ENCODE data around the gene ABLIM1.

The ABLIM1 gene

GRCh38 chr10:114576716-114577115 is 81.4 kb downstream of the ABLIM1 start:
- ATAC-seq = no peak
- no peak for DNase-seq

GRCh38 chr10:114576132-114576487 is 82.0 kb downstream of the ABLIM1 start:
- DNase-seq = no peak
- ATAC-seq = no peak

DNA sequence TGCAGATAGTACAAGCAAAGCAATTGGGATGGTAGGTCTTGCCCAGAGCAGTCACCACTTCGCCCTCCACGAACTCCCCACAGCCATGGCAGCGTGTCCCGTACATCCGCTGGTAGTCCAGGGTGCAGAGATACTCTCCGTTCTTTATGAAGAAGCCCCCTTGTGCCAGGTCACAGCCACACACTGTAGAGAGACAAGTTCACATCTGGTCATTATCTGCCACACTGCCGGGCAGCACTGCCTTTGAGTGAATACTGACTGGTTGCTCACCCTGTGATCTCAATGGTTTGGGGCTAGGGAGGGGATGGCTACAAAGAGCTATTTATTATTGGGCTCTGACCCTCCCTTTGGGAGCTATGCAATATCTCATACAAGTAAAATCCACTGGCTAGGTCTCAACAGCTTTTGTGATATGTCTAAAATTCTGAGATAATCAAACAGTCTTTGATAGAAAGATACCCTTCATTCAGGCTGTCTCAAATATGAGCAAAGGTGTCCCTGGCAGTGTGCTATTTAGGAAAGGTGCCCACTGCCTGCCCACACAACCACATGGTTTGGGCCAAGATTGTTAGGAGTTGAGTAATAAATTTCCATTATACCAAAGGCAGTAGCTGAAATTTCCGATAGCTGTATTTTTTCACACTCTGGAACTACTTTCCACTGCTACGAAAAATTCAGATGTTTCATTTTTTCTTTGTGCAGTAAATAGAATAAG is 82.5 kb downstream of the ABLIM1 start:
- ATAC-seq = no peak
- no peak for DNase-seq

GRCh38 chr10:114573330-114574045 is 84.6 kb downstream of the ABLIM1 start:
- ATAC-seq (no peak), DNase-seq (no peak)

- DNase-seq = no peak
- ATAC-seq = no peak
Measured at GRCh38 chr10:114571316-114571999, 86.6 kb downstream of the ABLIM1 start.

DNA sequence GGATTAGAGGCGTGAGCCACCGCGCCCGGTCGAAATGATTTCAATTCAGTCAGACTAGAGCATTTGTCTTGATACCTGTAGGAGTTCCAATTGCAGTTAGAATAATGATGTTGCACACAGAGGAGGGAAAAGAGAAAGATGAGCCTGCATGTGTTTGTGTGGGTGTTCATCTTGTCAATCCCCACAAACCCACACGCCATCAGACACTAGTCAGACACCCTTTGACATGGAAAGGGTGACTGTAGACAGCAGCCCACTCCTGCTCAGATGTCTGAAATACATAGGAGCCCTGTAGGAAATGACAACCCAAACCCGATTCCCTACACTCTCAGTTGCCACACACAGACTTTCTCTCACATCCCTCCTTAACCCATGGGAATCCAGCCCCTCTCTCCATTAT is 92.0 kb downstream of the ABLIM1 start:
- no peak for DNase-seq
- ATAC-seq = peak; percentile 55

GRCh38 chr10:114565066-114565465 is 93.0 kb downstream of the ABLIM1 start:
- DNase-seq (no peak), ATAC-seq (no peak)

GRCh38 chr10:114561008-114561523 is 97.0 kb downstream of the ABLIM1 start:
- ATAC-seq = no peak
- DNase-seq = no peak

DNA sequence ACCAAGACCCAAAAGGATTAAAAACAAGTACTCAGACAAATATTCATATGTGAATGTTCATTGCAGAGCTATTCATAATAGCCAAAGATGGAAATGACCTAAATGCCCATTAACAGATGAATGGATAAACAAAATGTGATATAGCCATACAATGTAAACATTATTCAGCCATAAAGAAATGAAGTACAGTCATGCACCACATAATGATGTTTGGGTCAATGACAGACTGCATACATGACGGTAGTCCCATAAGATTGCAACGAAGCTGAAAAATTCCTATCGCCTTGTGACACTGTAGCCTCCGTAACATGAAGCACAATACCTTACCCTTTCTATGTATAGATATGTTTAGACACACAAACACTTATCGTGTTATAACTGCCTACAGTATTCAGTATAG is 97.9 kb downstream of the ABLIM1 start:
- ATAC-seq = no peak
- no peak for DNase-seq

- no peak for DNase-seq
- ATAC-seq = no peak
Measured at GRCh38 chr10:114559636-114560035, 98.4 kb downstream of the ABLIM1 start.

GRCh38 chr10:114557854-114558253 is 100.2 kb downstream of the ABLIM1 start:
- ATAC-seq = no peak
- DNase-seq = no peak

- ATAC-seq (no peak), DNase-seq (no peak)
Measured at GRCh38 chr10:114556236-114557122, 101.6 kb downstream of the ABLIM1 start.

GRCh38 chr10:114553436-114553835 is 104.6 kb downstream of the ABLIM1 start:
- no peak for DNase-seq
- ATAC-seq = no peak

DNA sequence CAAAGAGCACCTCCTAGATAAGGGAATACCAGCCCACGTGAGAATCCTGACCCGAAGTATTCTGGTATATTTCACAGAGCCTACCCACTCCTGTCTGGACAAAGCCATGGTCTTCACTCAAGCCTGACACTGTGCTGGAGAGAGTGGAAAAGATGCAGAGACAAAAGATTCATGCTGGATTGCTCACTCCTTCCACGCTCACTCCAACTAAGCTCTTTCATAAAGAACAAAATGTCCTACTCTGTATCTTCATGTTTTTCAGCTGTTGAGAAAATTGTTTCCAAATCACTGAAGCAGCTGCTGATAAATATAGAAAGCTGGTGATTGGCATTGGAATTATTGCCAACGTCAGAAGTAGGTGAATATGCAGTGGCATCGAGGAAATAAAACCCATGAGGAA is 106.0 kb downstream of the ABLIM1 start:
- no peak for ATAC-seq
- DNase-seq = no peak

DNA sequence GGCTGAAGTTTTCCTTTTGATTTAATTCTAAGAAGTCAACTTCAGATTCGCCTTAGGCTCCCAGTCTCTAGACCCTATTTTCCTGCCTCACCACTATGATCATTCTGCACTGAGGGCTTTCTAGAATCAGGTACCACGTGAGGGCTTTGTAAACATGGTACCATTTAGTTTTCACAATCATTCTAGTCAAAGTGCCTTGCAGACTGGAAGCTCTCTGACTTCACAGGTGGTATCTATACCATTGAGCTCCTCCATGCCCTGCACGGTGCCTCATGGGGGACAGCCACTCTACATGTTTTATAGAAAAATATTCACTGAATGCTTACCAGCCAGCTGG is 106.5 kb downstream of the ABLIM1 start:
- ATAC-seq (no peak), DNase-seq (no peak)

DNA sequence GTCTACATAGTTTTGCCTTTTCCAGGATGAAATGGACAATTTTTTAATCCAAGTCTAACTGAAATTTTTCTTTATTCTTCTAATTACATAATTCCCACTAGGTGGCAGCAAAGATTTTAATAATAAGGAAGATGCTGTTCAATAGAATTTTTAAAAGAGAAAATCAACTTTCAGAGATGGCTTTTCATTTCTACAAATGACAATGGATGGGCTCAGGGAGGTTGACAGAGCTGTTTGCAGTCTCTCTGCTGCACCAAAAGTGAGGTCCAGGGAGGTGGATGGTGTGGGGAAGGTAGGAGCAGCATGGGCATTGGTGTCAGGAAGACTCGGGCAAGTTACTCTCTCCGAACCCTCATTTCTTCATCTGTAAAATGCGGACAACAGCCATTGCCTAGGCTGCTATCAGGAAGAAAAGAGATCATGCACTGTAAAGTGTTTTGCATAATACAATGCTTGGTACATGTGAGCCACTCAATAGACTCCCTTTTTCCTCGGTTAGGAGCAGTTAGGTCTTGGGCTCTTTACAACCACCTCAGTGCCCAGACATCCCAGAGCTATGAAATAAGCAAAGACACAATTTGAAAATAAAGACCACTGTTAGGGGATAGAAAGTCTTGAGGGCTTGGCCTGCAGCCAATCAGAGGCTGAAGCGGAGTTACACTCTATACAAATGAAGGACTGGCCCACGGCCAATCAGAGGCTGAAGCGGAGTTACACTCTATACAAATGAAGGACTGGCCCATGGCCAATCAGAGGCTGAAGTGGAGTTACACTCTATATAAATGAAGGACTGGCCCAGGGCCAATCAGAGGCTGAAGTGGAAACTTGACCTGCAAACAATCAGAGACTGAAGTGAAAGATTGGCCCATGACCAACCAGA is 107.1 kb downstream of the ABLIM1 start:
- no peak for DNase-seq

DNA sequence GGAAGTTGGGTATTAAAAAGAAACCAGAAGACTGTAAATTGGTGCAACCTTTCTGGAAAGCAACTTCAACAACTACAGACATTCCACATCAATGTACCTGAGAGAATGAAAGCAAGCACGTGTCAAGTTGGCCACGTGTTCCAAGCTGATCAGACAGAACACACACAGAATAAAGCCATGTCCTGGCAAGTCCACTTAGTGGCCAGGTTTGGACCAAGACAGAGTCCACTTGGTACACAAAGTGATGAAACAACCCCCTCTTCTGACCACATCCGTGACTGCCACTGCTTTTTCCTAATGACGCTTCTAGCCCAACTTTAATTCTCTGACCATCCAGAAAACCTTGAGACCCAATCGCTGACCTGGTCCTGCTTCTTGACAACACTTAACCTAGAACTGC is 109.4 kb downstream of the ABLIM1 start:
- ATAC-seq (no peak), DNase-seq (no peak)

More for the DNA sequence above, 107.1 kb downstream of the ABLIM1 start:
- no peak for ATAC-seq

DNA sequence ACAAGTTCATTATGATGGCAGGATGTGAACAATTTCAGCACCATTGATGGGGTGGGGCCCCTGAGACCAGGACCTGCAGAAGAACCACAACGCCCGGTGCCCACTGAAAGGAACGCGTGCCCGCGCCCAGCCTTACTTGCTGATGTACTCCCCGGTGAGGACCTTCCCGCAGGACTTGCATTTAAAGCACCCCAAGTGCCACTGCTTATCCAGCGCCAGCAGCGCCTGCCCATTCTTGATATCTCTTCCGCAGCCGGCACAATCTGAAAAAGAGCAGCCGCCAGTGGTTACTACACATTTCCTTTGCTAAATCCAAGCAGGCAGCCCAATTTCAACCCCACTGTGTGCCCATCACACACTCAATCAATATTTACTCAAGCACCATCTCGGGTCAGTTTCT is 110.6 kb downstream of the ABLIM1 start:
- no peak for DNase-seq
- no peak for ATAC-seq

- DNase-seq (no peak), ATAC-seq (no peak)
Measured at GRCh38 chr10:114547056-114547455, 111.0 kb downstream of the ABLIM1 start.

GRCh38 chr10:114545819-114546218 is 112.3 kb downstream of the ABLIM1 start:
- ATAC-seq = no peak
- no peak for DNase-seq

- DNase-seq = no peak
- ATAC-seq = no peak
Measured at GRCh38 chr10:114545071-114545470, 113.0 kb downstream of the ABLIM1 start.

Measured in stimulated activated naive CD8-positive, alpha-beta T cell treated with anti-CD3 and anti-CD28 coated beads, Interleukin-15, Interleukin-2, amounts not matched to agents 100 U/mL and 50 U/mL, for 24 hours (primary cell).